CD14-positive monocyte (primary cell): Measurements from ENCODE around the gene PFN3. TPM values are rescaled to one million over a fixed set of nuclear protein-coding genes. Genes with fewer than 3 reads are reported as not detected.

Experiments
- DNase-seq, 3 donors: peaks; one replicate each; pipeline ENCODE4 v3.0.0-alpha.2; 2011 to 2022
- H2AFZ ChIP-seq: 2 replicates; pipeline ENCODE4 v1.6.0; 2012; ENCODE audit warnings: mild to moderate bottlenecking, low read depth, low read length, inconsistent platforms; ENCODE audit not compliant: insufficient read depth, poor library complexity, severe bottlenecking
- H3K27ac ChIP-seq, 2 donors: 1 replicate in 1 of 2; 2 replicates in 1 of 2; pipeline ENCODE4 v1.5.1; 2012 to 2013; ENCODE audit warnings: low read length in 2 of 2, control low read depth in 1 of 2, inconsistent platforms in 1 of 2, low read depth in 1 of 2, mild to moderate bottlenecking in 1 of 2
- H3K27me3 ChIP-seq, 2 donors: one replicate each; pipeline versions ENCODE4 v1.6.0 to v1.6.1; 2011 to 2013; ENCODE audit warnings: low read length in 2 of 2; ENCODE audit not compliant: control insufficient read depth in 2 of 2, insufficient read depth in 2 of 2
- H3K36me3 ChIP-seq, 2 donors: replicated peaks in 1 of 2; 1 replicate in 1 of 2; 2 replicates in 1 of 2; pipeline versions ENCODE4 v1.5.1 to v1.6.1; 2012 to 2013; ENCODE audit warnings: low read length in 2 of 2, control low read depth in 1 of 2, inconsistent platforms in 1 of 2, mild to moderate bottlenecking in 1 of 2; ENCODE audit not compliant: insufficient read depth in 2 of 2, control insufficient read depth in 1 of 2
- H3K4me1 ChIP-seq, 2 donors: 1 replicate in 1 of 2; 2 replicates in 1 of 2; pipeline versions ENCODE4 v1.5.1 to v1.6.1; 2012 to 2013; ENCODE audit warnings: low read length in 2 of 2, control low read depth in 1 of 2, inconsistent platforms in 1 of 2, mild to moderate bottlenecking in 1 of 2, moderate library complexity in 1 of 2; ENCODE audit not compliant: insufficient read depth in 2 of 2, control insufficient read depth in 1 of 2
- H3K4me2 ChIP-seq: replicated peaks from 2 replicates; pipeline ENCODE3; 2012; ENCODE audit warnings: low read length, moderate library complexity, mild to moderate bottlenecking; ENCODE audit not compliant: poor library complexity, severe bottlenecking; ENCODE audit errors: extremely low read depth
- H3K4me3 ChIP-seq, 3 experiments: fragments of 200-600 bp in 1 of 3; sonication (generic) in 1 of 3; replicated peaks in 1 of 3; 1 replicate in 2 of 3; 2 replicates in 1 of 3; pipeline ENCODE4 v1.5.1; 2011 to 2013; ENCODE audit warnings: low read length in 3 of 3, mild to moderate bottlenecking in 3 of 3, control low read depth in 2 of 3, low read depth in 2 of 3, inconsistent platforms in 1 of 3, moderate library complexity in 1 of 3
- H3K79me2 ChIP-seq: 2 replicates; pipeline ENCODE4 v1.6.0; 2012; ENCODE audit warnings: mild to moderate bottlenecking, control low read depth, inconsistent platforms, low read length, moderate library complexity; ENCODE audit not compliant: insufficient read depth
- H3K9ac ChIP-seq: 2 replicates; pipeline ENCODE4 v1.6.0; 2017; ENCODE audit warnings: low read length, mild to moderate bottlenecking; ENCODE audit not compliant: insufficient read depth, poor library complexity, severe bottlenecking
- H3K9me3 ChIP-seq, 2 donors: replicated peaks in 1 of 2; 1 replicate in 1 of 2; 2 replicates in 1 of 2; pipeline versions ENCODE4 v1.5.1 to v1.6.1; 2012 to 2013; ENCODE audit warnings: low read length in 2 of 2, control low read depth in 1 of 2; ENCODE audit not compliant: control insufficient read depth in 1 of 2, insufficient read depth in 1 of 2
- H4K20me1 ChIP-seq: 2 replicates; pipeline ENCODE4 v1.6.0; 2012; ENCODE audit warnings: mild to moderate bottlenecking, low read length, control low read depth, moderate library complexity; ENCODE audit not compliant: insufficient read depth
- H3K27ac Mint-ChIP-seq, 7 donors: one replicate each; pipeline ENCODE4 v1.8.0; 2020; ENCODE audit warnings: mild to moderate bottlenecking in 7 of 7, mixed read lengths in 7 of 7, moderate library complexity in 6 of 7, inconsistent platforms in 2 of 7
- H3K27me3 Mint-ChIP-seq, 3 donors: one replicate each; pipeline ENCODE4 v1.8.0; 2021 to 2022; ENCODE audit warnings: low read depth in 3 of 3, mild to moderate bottlenecking in 3 of 3, mixed read lengths in 3 of 3, moderate library complexity in 3 of 3, inconsistent platforms in 1 of 3
- H3K36me3 Mint-ChIP-seq, 2 donors: one replicate each; pipeline ENCODE4 v1.8.0; 2020; ENCODE audit warnings: mixed read lengths in 2 of 2, inconsistent platforms in 1 of 2, mild to moderate bottlenecking in 1 of 2
- H3K4me1 Mint-ChIP-seq: one replicate; pipeline ENCODE4 v1.8.0; 2020; ENCODE audit warnings: mild to moderate bottlenecking, mixed read lengths
- H3K4me3 Mint-ChIP-seq, 2 donors: one replicate each; pipeline ENCODE4 v1.8.0; 2020; ENCODE audit warnings: mild to moderate bottlenecking in 2 of 2, mixed read lengths in 2 of 2, moderate library complexity in 1 of 2
- H3K9me3 Mint-ChIP-seq, 7 donors: one replicate each; pipeline ENCODE4 v1.8.0; 2020 to 2022; ENCODE audit warnings: mixed read lengths in 7 of 7, mild to moderate bottlenecking in 6 of 7, moderate library complexity in 6 of 7, inconsistent platforms in 2 of 7
- WGBS: methylation state at CpG from one replicate; pipeline ENCODE4 v1.1.5; 2013; ENCODE audit warnings: missing lambda C conversion rate; ENCODE audit not compliant: insufficient coverage; 5-methylcytosine and 5-hydroxymethylcytosine counted together
- intact Hi-C, 2 donors: fragments of 100-400 bp; cut with micrococcal nuclease; formaldehyde crosslinking; loops; one replicate each; pipeline versions ENCODE4 v1.15.0 to v1.15.1; 2023
- polyA plus RNA-seq, 3 donors: library from polyadenylated mRNA; depleted of rRNA in 1 of 3; unstranded in 2 of 3; stranded (reverse) in 1 of 3; fragments of 300-500 nt in 2 of 3; fragments of >200 nt in 1 of 3; fragmentation: Illumina TruSeq in 2 of 3; gene quantifications; 1 replicate in 2 of 3; 2 replicates in 1 of 3; pipeline ENCODE4 v1.2.3, GENCODE V29; 2012 to 2021
- TF ChIP-seq, protein P1 (sequence below): fragments of 200-600 bp; IDR thresholded peaks from one replicate; pipeline ENCODE4 v1.8.0; 2022; ENCODE audit warnings: antibody characterized with exemption, mild to moderate bottlenecking

Gene PFN3
- polyA plus RNA-seq, 3 donors: not detected

DNA sequence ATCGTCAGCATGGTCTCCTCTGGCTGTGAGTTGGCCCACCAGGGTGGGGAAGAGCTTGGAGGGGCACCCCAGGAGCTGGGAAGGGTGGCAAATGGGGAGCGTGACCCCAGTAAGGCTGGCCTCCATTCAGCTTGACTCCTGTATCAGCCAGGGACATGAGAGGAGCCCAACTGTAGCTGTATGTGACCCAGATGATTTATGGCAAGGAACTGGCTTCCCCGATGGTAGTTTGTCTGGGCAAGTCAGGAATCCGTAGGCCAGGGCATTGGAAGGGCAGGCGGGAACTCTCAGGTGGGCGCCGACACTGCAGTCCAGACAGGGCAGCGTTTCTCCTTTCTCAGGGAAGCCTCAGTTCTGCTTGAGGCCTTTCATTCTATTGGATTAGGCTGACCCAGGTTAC, 13.9 kb downstream of the PFN3 start:
- Histone ChIP-seq H2AFZ (no peak overlapping the region), H3K9ac (no peak overlapping the region), H3K36me3 (no peaks in the 10 kb centered on the region), H3K4me1 (peaks cover 29 to 32% of the 10 kb centered on the region in 2 donors), H3K27me3 (no peaks in the 10 kb centered on the region), H3K79me2 (no peaks in the 10 kb centered on the region), H3K4me3 (no peak overlapping the region), H4K20me1 (no peaks in the 10 kb centered on the region), H3K9me3 (no peaks in the 10 kb centered on the region), H3K27ac (no peak overlapping the region), H3K4me2 (no peak overlapping the region)
- TF ChIP-seq, protein P1, sequence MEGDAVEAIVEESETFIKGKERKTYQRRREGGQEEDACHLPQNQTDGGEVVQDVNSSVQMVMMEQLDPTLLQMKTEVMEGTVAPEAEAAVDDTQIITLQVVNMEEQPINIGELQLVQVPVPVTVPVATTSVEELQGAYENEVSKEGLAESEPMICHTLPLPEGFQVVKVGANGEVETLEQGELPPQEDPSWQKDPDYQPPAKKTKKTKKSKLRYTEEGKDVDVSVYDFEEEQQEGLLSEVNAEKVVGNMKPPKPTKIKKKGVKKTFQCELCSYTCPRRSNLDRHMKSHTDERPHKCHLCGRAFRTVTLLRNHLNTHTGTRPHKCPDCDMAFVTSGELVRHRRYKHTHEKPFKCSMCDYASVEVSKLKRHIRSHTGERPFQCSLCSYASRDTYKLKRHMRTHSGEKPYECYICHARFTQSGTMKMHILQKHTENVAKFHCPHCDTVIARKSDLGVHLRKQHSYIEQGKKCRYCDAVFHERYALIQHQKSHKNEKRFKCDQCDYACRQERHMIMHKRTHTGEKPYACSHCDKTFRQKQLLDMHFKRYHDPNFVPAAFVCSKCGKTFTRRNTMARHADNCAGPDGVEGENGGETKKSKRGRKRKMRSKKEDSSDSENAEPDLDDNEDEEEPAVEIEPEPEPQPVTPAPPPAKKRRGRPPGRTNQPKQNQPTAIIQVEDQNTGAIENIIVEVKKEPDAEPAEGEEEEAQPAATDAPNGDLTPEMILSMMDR: no peak
- H3K9me3 Mint-ChIP-seq: no peaks in the 10 kb centered on the region
- H3K4me3 Mint-ChIP-seq: no peak overlapping the region
- H3K27ac Mint-ChIP-seq: no peak overlapping the region
- H3K36me3 Mint-ChIP-seq: no peaks in the 10 kb centered on the region
- WGBS: 78% methylated on average over 4 of the region's 8 CpGs
- H3K4me1 Mint-ChIP-seq: peaks cover 43% of the 10 kb centered on the region
- no peak for DNase-seq
- intact Hi-C loops: no loop called here
- H3K27me3 Mint-ChIP-seq: peaks cover 15 to 28% (median 28%) of the 10 kb centered on the region in 3 donors

DNA sequence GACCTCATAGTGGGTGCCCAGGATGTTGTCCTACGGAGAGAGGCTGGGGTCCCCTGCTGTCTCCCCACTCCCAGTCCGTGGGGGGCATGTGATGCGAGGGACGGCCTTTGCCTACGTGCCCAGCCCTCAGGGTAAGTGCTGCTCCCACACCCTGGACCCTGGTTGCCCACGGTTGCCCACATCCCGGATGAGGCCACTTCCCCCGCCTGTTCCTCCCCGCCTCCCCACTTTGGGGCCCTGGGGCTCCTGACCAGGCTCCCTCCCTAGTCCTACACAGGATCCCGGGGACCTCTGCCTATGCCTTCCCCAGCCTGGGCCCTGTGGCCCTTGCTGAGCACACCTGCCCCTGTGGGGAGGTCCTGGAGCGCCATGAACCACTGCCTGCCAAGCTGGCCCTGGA, 14.7 kb downstream of the PFN3 start:
- peaks cover 18 to 31% (median 29%) of the 10 kb centered on the region in 3 donors for H3K27me3 Mint-ChIP-seq
- no peaks in the 10 kb centered on the region for H3K9me3 Mint-ChIP-seq
- no peak overlapping the region for H3K4me3 ChIP-seq
- no peaks in the 10 kb centered on the region for H3K36me3 ChIP-seq
- no peak overlapping the region for H3K9ac ChIP-seq
- DNase-seq: no peak
- no peaks in the 10 kb centered on the region for H3K9me3 ChIP-seq
- H3K27me3 ChIP-seq: no peaks in the 10 kb centered on the region
- no peak overlapping the region for H2AFZ ChIP-seq
- no peak overlapping the region for H3K4me2 ChIP-seq
- H3K4me1 Mint-ChIP-seq: peaks cover 38% of the 10 kb centered on the region
- intact Hi-C loops: no loop called here
- H3K4me3 Mint-ChIP-seq: no peak overlapping the region
- WGBS: 32% methylated on average over 11 of the region's 11 CpGs
- H3K27ac ChIP-seq: no peak overlapping the region
- H3K79me2 ChIP-seq: no peaks in the 10 kb centered on the region
- peaks cover 27 to 30% of the 10 kb centered on the region in 2 donors for H3K4me1 ChIP-seq
- peak overlapping the region in 1 of 7 donors; percentile 35 for H3K27ac Mint-ChIP-seq
- no peaks in the 10 kb centered on the region for H4K20me1 ChIP-seq
- H3K36me3 Mint-ChIP-seq: no peaks in the 10 kb centered on the region
- TF ChIP-seq, protein P1: no peak
